GM23248 (cell line): ENCODE results near the gene LIFR.

Experiments
- EZH2 ChIP-seq: fragments of 200-600 bp; sonication (generic); IDR thresholded peaks from 2 replicates; pipeline ENCODE4 v1.6.1; 2018; ENCODE audit warnings: antibody characterized with exemption, mild to moderate bottlenecking; ENCODE audit not compliant: insufficient read depth, poor library complexity, severe bottlenecking
- EZH2phosphoT487 ChIP-seq: fragments of 200-600 bp; sonication (generic); IDR thresholded peaks from 2 replicates; pipeline ENCODE4 v1.6.1; 2018; ENCODE audit warnings: antibody characterized with exemption, moderate library complexity, mild to moderate bottlenecking, low read depth; ENCODE audit not compliant: insufficient read depth

- TF ChIP-seq EZH2, result no peak
- TF ChIP-seq EZH2phosphoT487, result no peak
Observed at GRCh38 chr5:38479315-38479904, 77.0 kb downstream of the LIFR start.
